Mucosa of rectum (tissue), 2 donors: ENCODE measurements around the gene LPCAT4.
"Not testable (repeated sequence)": the region's sequence is repeated elsewhere in the genome, so short reads cannot be mapped to it uniquely, and the experiment has no call there.

Source experiments
- H3K27ac ChIP-seq, 2 donors: one replicate each; pipeline ENCODE4 v1.7.0; 2013; ENCODE audit warnings: inconsistent platforms in 2 of 2, low read depth in 2 of 2, low read length in 2 of 2
- H3K27me3 ChIP-seq, 2 donors: one replicate each; pipeline ENCODE4 v1.7.0; 2013; ENCODE audit warnings: low read length in 2 of 2; ENCODE audit not compliant: control insufficient read depth in 2 of 2, insufficient read depth in 2 of 2
- H3K36me3 ChIP-seq, 2 donors: one replicate each; pipeline ENCODE4 v1.7.0; 2013; ENCODE audit warnings: low read length in 2 of 2; ENCODE audit not compliant: control insufficient read depth in 2 of 2, insufficient read depth in 2 of 2
- H3K4me1 ChIP-seq, 2 donors: one replicate each; pipeline ENCODE4 v1.7.0; 2013; ENCODE audit warnings: low read length in 2 of 2, mild to moderate bottlenecking in 1 of 2; ENCODE audit not compliant: control insufficient read depth in 2 of 2, insufficient read depth in 2 of 2
- H3K4me3 ChIP-seq, 2 donors: one replicate each; pipeline ENCODE4 v1.7.0; 2013; ENCODE audit warnings: low read length in 2 of 2
- H3K9ac ChIP-seq, 2 donors: one replicate each; pipeline ENCODE4 v1.7.0; 2013; ENCODE audit warnings: low read length in 2 of 2, low read depth in 1 of 2, mild to moderate bottlenecking in 1 of 2
- H3K9me3 ChIP-seq, 2 donors: one replicate each; pipeline ENCODE4 v1.7.0; 2013; ENCODE audit warnings: low read length in 2 of 2; ENCODE audit not compliant: control insufficient read depth in 2 of 2
- donor health status: healthy.
- donor health status: Normal muscosa, but diverticular disease.

Gene LPCAT4

GRCh38 chr15:34367101-34368081 lies at the start of gene LPCAT4:
Gene LPCAT4 (minus strand): TSS chr15:34367196. CDS start chr15:34367100, 96 bp downstream.
- no peaks in the 10 kb centered on the region for H3K9me3 ChIP-seq
- peaks cover 4 to 7% of the 10 kb centered on the region in 2 donors for H3K36me3 ChIP-seq
- H3K27ac ChIP-seq: peak within 1 kb of the TSS; percentile 99
- H3K27me3 ChIP-seq: no peaks in the 10 kb centered on the region
- H3K4me3 ChIP-seq: peak within 1 kb of the TSS; percentile 78 to 88
- peaks cover 27 to 37% of the 10 kb centered on the region in 2 donors for H3K4me1 ChIP-seq
- peak within 1 kb of the TSS; percentile 85 to 96 for H3K9ac ChIP-seq

- not testable (repeated sequence) for H3K27ac ChIP-seq
Observed at GRCh38 chr15:34409511-34409910, 42.5 kb upstream of the LPCAT4 start.

GRCh38 chr15:34408973-34409372 lies 42.0 kb upstream of the LPCAT4 start:
- H3K27me3 ChIP-seq, H3K4me3 ChIP-seq, H3K36me3 ChIP-seq, H3K9me3 ChIP-seq, H3K27ac ChIP-seq, H3K9ac ChIP-seq, H3K4me1 ChIP-seq: not testable (repeated sequence)

More at GRCh38 chr15:34409511-34409910, 42.5 kb upstream of the LPCAT4 start:
- not testable (repeated sequence) for H3K36me3 ChIP-seq, H3K9ac ChIP-seq, H3K27me3 ChIP-seq, H3K9me3 ChIP-seq, H3K4me3 ChIP-seq, H3K4me1 ChIP-seq

GRCh38 chr15:34403899-34404298 lies 36.9 kb upstream of the LPCAT4 start:
- H3K9me3 ChIP-seq, H3K4me1 ChIP-seq, H3K36me3 ChIP-seq, H3K27ac ChIP-seq, H3K9ac ChIP-seq, H3K4me3 ChIP-seq, H3K27me3 ChIP-seq: not testable (repeated sequence)

- H3K9ac ChIP-seq, H3K36me3 ChIP-seq, H3K4me3 ChIP-seq, H3K9me3 ChIP-seq, H3K4me1 ChIP-seq, H3K27me3 ChIP-seq, H3K27ac ChIP-seq: not testable (repeated sequence)
Observed at GRCh38 chr15:34403160-34403598, 36.2 kb upstream of the LPCAT4 start.

- not testable (repeated sequence) for H3K36me3 ChIP-seq, H3K27me3 ChIP-seq, H3K4me3 ChIP-seq, H3K4me1 ChIP-seq, H3K27ac ChIP-seq, H3K9ac ChIP-seq, H3K9me3 ChIP-seq
Observed at GRCh38 chr15:34397637-34398259, 30.8 kb upstream of the LPCAT4 start.

- not testable (repeated sequence) for H3K36me3 ChIP-seq, H3K27ac ChIP-seq, H3K4me1 ChIP-seq, H3K4me3 ChIP-seq, H3K9me3 ChIP-seq, H3K9ac ChIP-seq, H3K27me3 ChIP-seq
Observed at GRCh38 chr15:34392981-34393380, 26.0 kb upstream of the LPCAT4 start.

GRCh38 chr15:34389594-34390086 lies 22.6 kb upstream of the LPCAT4 start:
- H3K36me3 ChIP-seq, H3K4me1 ChIP-seq, H3K9ac ChIP-seq, H3K27ac ChIP-seq, H3K27me3 ChIP-seq, H3K9me3 ChIP-seq, H3K4me3 ChIP-seq: not testable (repeated sequence)

GRCh38 chr15:34381829-34382521 lies 15.0 kb upstream of the LPCAT4 start:
- H3K36me3 ChIP-seq, H3K9ac ChIP-seq, H3K27me3 ChIP-seq, H3K27ac ChIP-seq, H3K9me3 ChIP-seq, H3K4me1 ChIP-seq, H3K4me3 ChIP-seq: not testable (repeated sequence)

- H3K9ac ChIP-seq, H3K36me3 ChIP-seq, H3K27me3 ChIP-seq, H3K27ac ChIP-seq, H3K4me3 ChIP-seq, H3K9me3 ChIP-seq, H3K4me1 ChIP-seq: not testable (repeated sequence)
Observed at GRCh38 chr15:34380491-34380890, 13.5 kb upstream of the LPCAT4 start.
